MM.1S (cell line): ENCODE results near the gene CDH4.

Source experiments
- DNase-seq: peaks from one replicate; pipeline ENCODE4 v3.0.0-alpha.2; 2015
- H2AFZ ChIP-seq: fragments of 300-600 bp; sonication (generic); 2 replicates; pipeline ENCODE4 v1.6.0; 2016; ENCODE audit warnings: antibody characterized with exemption, low read length
- H3F3A ChIP-seq: fragments of 300-600 bp; sonication (generic); 2 replicates; pipeline ENCODE4 v1.6.1; 2016; ENCODE audit warnings: mild to moderate bottlenecking, antibody characterized with exemption, low read length, moderate library complexity, mixed read lengths; ENCODE audit not compliant: insufficient read depth
- H3K27ac ChIP-seq: fragments of 300-600 bp; sonication (generic); 2 replicates; pipeline ENCODE4 v1.5.1; 2016; ENCODE audit warnings: mild to moderate bottlenecking, low read length
- H3K27me3 ChIP-seq: fragments of 300-600 bp; sonication (generic); replicated peaks from 2 replicates; pipeline ENCODE4 v1.6.0; 2016; ENCODE audit warnings: low read length; ENCODE audit not compliant: insufficient read depth
- H3K36me3 ChIP-seq: fragments of 300-600 bp; sonication (generic); replicated peaks from 2 replicates; pipeline ENCODE4 v1.6.1; 2016; ENCODE audit warnings: mild to moderate bottlenecking, low read length, mixed read lengths; ENCODE audit not compliant: insufficient read depth
- H3K4me1 ChIP-seq: fragments of 300-600 bp; sonication (generic); 2 replicates; pipeline ENCODE4 v1.6.1; 2016; ENCODE audit warnings: low read length, mixed read lengths
- H3K4me2 ChIP-seq: fragments of 300-600 bp; sonication (generic); 2 replicates; pipeline ENCODE4 v1.6.0; 2016; ENCODE audit warnings: low read depth, low read length
- H3K4me3 ChIP-seq: fragments of 300-600 bp; sonication (generic); 2 replicates; pipeline ENCODE4 v1.5.1; 2016; ENCODE audit warnings: low read length, mixed read lengths
- H3K79me2 ChIP-seq: fragments of 300-600 bp; sonication (generic); 2 replicates; pipeline ENCODE4 v1.6.1; 2016; ENCODE audit warnings: mixed run types, low read length, mixed read lengths
- H3K9ac ChIP-seq: fragments of 300-600 bp; sonication (generic); 2 replicates; pipeline ENCODE4 v1.6.1; 2016; ENCODE audit warnings: low read length, mixed read lengths
- H3K9me2 ChIP-seq: fragments of 300-600 bp; sonication (generic); replicated peaks from 2 replicates; pipeline ENCODE4 v1.6.1; 2016; ENCODE audit warnings: mild to moderate bottlenecking, low read length, mixed read lengths; ENCODE audit not compliant: insufficient read depth
- H3K9me3 ChIP-seq: fragments of 300-600 bp; sonication (generic); replicated peaks from 2 replicates; pipeline ENCODE4 v1.6.1; 2016; ENCODE audit warnings: mild to moderate bottlenecking, low read length, mixed read lengths; ENCODE audit not compliant: insufficient read depth
- H4K20me1 ChIP-seq: fragments of 300-600 bp; sonication (generic); 2 replicates; pipeline ENCODE4 v1.6.1; 2016; ENCODE audit warnings: mild to moderate bottlenecking, low read length, moderate library complexity, mixed read lengths; ENCODE audit not compliant: insufficient read depth
- CTCF ChIP-seq: fragments of 300-600 bp; sonication (generic); IDR thresholded peaks from 2 replicates; pipeline ENCODE4 v1.5.1; 2016; ENCODE audit warnings: antibody characterized with exemption, low read length, mixed read lengths
- EZH2 ChIP-seq: fragments of 300-600 bp; sonication (generic); optimal IDR thresholded peaks from 2 replicates; pipeline ENCODE3; 2017; ENCODE audit warnings: low read depth, mild to moderate bottlenecking, antibody characterized with exemption, low read length, mixed read lengths
- EZH2phosphoT487 ChIP-seq: fragments of 300-600 bp; sonication (generic); IDR thresholded peaks from 2 replicates; pipeline ENCODE4 v1.6.1; 2018; ENCODE audit warnings: antibody characterized with exemption, low read length

CDH4 gene

GRCh38 chr20:61347443-61347842 lies 95.4 kb downstream of the CDH4 start:
- Histone ChIP-seq H3K9me2 (no peaks in the 10 kb centered on the region), H3K27ac (no peak overlapping the region), H4K20me1 (no peaks in the 10 kb centered on the region), H3K79me2 (no peaks in the 10 kb centered on the region), H3F3A (no peaks in the 10 kb centered on the region), H3K27me3 (peaks cover 64% of the 10 kb centered on the region), H3K36me3 (no peaks in the 10 kb centered on the region), H3K4me2 (no peak overlapping the region), H3K9me3 (no peaks in the 10 kb centered on the region), H3K9ac (no peak overlapping the region), H3K4me1 (no peaks in the 10 kb centered on the region), H2AFZ (no peak overlapping the region), H3K4me3 (no peak overlapping the region)
- no peak for DNase-seq
- TF ChIP-seq CTCF (no peak), EZH2phosphoT487 (no peak), EZH2 (no peak)

GRCh38 chr20:61349447-61350165 lies 97.5 kb downstream of the CDH4 start:
- no peak overlapping the region for H3K4me2 ChIP-seq
- H3F3A ChIP-seq, result no peaks in the 10 kb centered on the region
- H3K4me3 ChIP-seq, result no peak overlapping the region
- no peak for DNase-seq
- no peaks in the 10 kb centered on the region for H3K9me3 ChIP-seq
- H3K4me1 ChIP-seq, result no peaks in the 10 kb centered on the region
- H3K27me3 ChIP-seq, result peaks cover 59% of the 10 kb centered on the region
- no peaks in the 10 kb centered on the region for H3K9me2 ChIP-seq
- no peaks in the 10 kb centered on the region for H3K79me2 ChIP-seq
- H2AFZ ChIP-seq, result no peak overlapping the region
- no peaks in the 10 kb centered on the region for H4K20me1 ChIP-seq
- H3K27ac ChIP-seq, result no peak overlapping the region
- H3K36me3 ChIP-seq, result no peaks in the 10 kb centered on the region
- no peak overlapping the region for H3K9ac ChIP-seq
- no peak for TF ChIP-seq CTCF

- no peaks in the 10 kb centered on the region for H3K9me3 ChIP-seq
- H3K9ac ChIP-seq, result no peak overlapping the region
- peaks cover 58% of the 10 kb centered on the region for H3K27me3 ChIP-seq
- TF ChIP-seq EZH2 (no peak), CTCF (no peak), EZH2phosphoT487 (no peak)
- H3K4me1 ChIP-seq, result no peaks in the 10 kb centered on the region
- H3K4me2 ChIP-seq, result no peak overlapping the region
- no peak overlapping the region for H3K4me3 ChIP-seq
- H3K36me3 ChIP-seq, result no peaks in the 10 kb centered on the region
- no peaks in the 10 kb centered on the region for H3K9me2 ChIP-seq
- no peaks in the 10 kb centered on the region for H3F3A ChIP-seq
- H4K20me1 ChIP-seq, result no peaks in the 10 kb centered on the region
- H3K27ac ChIP-seq, result no peak overlapping the region
- no peaks in the 10 kb centered on the region for H3K79me2 ChIP-seq
- DNase-seq, result no peak
- no peak overlapping the region for H2AFZ ChIP-seq
These were observed 98.6 kb downstream of the CDH4 start for GRCh38 chr20:61350500-61351250.
